GM19397 (cell line): Measurements from ENCODE around the gene SHISAL2A.
"Not testable (repeated sequence)": the region's sequence is repeated elsewhere in the genome, so short reads cannot be mapped to it uniquely, and the experiment has no call there.

Experiments
- ATAC-seq: cut with Tn5 transposase; IDR thresholded peaks from one replicate; pipeline ENCODE4 v1.9.1; 2021; ENCODE audit warnings: mild to moderate bottlenecking, moderate library complexity; ENCODE audit not compliant: unreplicated experiment

The SHISAL2A gene

DNA sequence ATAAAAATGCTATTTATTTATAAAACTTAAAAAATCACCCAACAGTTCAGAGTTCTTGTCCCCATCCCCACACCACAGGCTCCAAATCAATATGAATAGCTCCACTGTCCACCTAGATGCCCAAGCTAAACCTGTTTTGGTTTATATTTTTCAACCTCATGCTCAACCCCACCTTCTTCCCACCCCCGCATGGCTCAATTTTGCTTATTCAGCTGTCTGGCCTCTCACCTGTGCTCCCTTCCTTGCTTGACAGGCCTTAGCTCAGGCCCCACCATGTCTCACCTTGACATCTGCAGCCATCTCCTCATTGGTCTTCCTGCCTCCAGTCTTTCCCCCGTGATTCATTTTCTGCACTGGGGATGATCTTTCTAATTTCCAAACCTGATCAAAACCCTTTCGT lies 47.4 kb downstream of the SHISAL2A start:
- no peak for ATAC-seq

DNA sequence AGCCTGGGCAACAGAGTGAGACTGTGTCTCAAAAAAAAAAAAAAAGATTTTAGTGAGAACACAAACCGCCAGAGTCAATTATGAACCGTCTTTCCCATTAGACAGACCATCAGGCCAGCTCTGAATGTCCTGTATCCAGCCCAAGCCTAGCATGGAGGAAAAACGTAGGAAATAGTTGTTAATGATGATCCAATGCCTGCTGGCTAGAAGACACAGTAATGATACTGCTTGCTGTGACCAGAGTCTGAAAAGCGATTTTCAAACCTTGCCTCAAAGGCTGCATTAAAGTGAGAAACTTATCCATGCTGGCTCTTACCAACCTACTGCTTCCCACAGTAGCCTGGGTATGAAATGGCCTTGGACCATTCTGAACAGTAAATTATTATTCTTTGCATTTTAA lies 48.2 kb downstream of the SHISAL2A start:
- ATAC-seq: no peak

DNA sequence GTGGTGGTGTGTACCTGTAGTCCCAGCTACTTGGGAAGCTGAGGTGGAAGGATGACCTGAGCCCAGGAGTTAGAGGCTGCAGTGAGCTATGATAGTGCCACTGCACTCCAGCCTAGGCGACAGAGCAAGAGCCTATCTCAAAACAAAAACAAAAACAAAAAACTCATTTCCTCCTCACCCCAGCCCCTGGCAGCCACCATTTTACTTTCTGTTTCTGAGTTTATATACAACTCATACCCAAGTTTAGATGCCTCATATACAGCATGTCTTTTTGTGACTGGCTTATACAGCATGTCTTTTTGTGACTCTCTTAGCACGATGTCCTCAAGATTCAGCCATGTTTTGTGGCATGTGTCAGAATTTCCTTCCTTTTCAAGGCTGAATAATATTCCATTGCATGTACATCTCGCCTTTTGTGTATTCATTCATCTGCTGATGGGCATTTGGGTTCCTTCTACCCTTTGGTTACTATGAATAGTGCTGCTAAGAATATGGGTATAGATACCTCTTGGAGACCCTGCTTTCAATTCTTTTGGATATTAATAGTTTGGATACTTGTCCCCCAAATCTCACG lies 50.5 kb downstream of the SHISAL2A start:
- no peak for ATAC-seq

DNA sequence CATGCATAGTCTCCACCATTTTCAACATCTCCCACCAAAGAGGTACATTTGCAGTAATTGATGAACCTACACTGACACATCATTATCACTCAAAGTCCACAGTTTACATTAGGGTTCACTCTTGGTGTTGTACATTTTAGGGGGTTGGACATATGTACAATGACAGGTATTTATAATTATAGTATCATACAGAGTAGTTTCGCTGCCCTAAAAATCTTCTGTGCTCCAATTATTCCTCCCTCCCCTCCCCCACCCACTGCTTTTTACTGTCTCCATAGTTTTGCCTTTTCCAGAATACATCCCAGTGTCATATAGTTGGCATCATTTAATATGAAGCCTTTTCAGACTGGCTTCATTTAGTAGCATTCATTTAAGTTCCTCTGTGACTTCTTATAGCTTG lies 51.6 kb downstream of the SHISAL2A start:
- ATAC-seq: no peak

DNA sequence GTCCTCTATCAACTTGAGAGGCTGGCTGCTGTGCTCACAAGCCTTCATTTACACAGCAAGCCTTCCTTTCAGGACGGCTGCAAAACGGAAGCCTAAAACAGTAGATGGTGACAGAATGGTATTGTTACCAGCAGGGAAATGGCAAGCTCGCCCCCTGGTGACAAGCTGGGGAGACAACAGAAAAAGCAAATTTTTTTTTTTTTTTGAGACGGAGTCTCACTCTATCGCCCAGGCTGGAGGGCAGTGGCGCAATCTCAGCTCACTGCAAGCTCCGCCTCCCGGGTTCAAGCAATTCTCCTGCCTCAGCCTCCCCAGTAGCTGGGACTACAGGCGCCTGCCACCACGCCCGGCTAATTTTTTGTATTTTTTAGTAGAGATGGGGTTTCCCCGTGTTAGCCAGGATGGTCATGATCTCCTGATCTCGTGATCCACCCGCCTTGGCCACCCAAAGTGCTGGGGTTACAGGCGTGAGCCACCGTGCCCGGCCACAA lies 53.3 kb downstream of the SHISAL2A start:
- not testable (repeated sequence) for ATAC-seq

DNA sequence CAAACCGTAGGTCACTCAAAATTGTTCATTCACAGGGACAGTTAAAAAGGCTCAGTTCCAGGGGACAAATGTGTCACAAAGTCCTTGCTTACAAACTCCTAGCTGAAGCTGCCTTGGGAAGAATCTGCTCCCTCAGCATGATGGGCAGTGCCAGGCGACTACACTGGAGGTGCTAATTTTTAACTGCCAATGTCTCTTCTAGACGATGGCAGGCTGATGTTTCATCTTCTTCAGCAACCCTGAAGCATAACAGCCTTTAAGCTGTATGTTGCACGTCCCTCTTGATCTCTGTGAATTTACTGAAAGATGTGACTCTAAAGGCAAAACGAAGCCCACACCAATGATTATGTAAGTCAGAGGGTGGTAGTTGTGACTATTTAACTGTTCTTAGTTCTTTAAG lies 53.9 kb downstream of the SHISAL2A start:
- ATAC-seq: no peak

DNA sequence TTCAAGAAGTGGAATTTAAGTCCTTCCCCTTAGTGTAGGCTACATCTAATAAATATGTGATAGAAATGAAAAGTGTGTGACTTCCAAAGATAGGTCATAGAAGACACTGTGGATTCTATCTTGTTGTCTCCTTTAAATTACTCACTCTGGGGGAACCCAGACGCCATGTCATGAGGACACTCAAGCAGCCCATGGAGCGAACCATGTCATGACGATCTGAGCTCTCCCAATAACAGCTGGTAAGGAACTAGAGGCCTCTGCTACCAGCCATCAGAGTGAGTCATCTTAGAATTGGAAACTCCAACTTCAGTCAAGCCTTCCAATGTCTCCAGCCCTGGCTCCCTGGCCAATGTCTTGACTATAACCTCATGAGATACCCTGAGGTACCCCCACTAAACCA lies 58.9 kb downstream of the SHISAL2A start:
- no peak for ATAC-seq

DNA sequence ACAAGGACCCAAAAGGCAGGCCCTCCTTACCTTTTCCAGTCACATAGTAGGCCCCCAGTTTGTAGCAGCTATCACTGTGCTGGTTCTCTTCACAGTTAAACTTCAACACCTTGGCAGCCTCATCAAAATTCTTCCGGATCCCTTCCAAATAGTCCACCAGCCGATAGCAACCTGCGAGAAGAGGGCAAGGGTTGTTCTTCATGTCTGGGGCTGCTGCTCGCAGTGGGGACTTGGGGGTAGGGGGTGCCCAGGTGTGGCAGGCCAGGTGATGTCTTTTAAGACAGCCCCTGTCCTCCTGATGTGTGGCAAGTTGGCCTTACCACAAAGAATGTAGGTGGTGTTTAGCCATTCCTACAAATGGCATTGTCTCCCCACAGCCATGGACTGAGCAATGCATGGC lies 59.7 kb downstream of the SHISAL2A start:
- no peak for ATAC-seq

DNA sequence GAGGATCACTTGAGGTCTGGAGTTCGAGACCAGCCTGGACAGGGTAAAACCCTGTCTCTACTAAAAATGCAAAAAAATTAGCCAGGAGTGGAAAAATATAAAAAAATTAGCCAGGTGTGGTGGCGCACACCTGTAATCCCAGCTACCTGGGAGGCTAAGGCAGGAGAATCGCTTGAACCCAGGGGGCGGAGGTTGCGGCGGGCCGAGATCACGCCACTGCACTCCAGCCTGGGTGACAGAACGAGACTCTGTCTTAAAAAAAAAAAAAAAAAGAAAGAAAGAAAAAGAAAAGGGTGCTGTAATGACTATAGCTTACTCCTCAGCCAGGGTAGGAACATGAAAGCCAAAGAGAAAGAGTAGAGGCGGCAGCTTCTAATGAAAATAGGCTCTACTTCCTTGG lies 60.4 kb downstream of the SHISAL2A start:
- not testable (repeated sequence) for ATAC-seq

DNA sequence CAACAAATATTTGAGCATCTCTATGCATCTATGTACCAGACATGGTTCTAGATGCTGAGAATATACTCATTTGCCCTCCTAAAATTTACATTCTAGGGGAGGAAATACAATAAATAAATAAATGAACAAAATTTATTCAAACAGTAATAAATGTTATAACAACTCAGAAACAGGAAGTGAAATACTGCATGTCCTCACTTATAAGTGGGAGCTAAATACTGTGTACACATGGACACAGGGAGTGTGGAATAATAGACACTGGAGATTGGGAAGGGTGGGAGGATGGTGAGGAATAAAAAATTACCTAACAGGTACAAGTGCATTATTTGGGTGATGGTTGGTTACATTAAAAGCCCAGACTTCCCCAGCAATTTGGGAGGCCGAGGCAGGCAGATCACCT lies 60.9 kb downstream of the SHISAL2A start:
- ATAC-seq: no peak

DNA sequence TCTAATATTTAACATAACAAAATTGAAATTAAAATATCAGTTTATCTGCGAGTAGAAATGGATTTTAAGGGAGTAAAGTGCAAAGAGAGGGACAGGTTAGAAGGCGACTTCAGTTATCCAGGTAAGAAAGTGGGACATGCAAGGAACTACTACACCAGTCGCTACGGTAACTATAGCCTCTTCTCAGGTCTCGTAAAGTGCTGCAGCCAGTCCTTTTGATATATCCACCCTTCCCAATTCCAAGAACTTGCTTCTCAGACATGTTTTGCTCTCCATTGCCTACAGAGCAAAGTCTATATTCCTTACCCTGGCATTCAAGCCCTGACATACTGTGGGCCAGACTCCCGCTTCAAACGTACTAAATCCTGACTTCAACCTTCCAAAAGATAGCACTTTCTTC lies 62.7 kb downstream of the SHISAL2A start:
- ATAC-seq: no peak

DNA sequence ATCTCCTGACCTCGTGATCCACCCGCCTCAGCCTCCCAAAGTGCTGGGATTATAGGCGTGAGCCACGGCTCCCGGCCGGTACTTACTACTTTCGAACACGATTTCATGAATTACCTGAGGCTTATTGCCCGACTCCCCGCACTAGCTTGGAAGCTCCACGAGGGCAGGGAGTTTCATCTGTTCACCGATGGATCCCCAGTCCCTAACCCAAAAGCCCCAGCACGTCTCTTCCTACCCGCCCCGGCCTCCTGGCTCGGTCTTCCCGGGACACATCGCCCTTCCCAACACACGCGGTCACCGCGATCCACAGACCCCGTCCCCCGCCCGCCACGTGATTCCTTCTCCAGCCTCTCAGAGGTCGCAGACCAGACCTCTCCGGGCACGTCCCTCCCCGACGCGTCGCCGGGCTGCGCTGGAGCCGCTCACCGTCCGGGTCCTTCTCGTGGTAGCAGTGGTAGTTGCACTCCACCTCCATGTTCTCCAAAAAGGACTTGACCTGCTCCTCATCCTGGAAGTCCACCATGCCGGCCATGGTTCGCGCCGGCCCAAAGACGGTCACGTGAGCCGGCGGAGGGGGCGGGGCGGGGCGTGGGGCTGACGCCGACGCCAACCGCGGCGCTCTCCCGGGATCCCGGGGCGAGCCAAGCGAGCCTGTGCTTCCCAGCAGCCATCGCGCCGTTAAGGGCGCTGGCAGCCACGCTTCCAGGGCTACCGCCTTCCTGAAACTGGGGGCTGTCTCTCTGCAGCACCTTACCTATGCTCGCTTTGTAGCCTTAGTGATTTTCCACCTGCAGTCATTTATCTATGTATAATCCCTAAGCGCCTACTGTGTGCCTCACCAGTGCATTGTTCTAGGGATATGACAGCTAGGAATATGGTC lies 65.1 kb downstream of the SHISAL2A start, which contains the start of gene COA7:
Gene COA7 (minus strand): TSS at position 553 of the 880 bp plus-strand sequence. CDS start 21 bp downstream, at position 532.
- peak; percentile 54 for ATAC-seq

DNA sequence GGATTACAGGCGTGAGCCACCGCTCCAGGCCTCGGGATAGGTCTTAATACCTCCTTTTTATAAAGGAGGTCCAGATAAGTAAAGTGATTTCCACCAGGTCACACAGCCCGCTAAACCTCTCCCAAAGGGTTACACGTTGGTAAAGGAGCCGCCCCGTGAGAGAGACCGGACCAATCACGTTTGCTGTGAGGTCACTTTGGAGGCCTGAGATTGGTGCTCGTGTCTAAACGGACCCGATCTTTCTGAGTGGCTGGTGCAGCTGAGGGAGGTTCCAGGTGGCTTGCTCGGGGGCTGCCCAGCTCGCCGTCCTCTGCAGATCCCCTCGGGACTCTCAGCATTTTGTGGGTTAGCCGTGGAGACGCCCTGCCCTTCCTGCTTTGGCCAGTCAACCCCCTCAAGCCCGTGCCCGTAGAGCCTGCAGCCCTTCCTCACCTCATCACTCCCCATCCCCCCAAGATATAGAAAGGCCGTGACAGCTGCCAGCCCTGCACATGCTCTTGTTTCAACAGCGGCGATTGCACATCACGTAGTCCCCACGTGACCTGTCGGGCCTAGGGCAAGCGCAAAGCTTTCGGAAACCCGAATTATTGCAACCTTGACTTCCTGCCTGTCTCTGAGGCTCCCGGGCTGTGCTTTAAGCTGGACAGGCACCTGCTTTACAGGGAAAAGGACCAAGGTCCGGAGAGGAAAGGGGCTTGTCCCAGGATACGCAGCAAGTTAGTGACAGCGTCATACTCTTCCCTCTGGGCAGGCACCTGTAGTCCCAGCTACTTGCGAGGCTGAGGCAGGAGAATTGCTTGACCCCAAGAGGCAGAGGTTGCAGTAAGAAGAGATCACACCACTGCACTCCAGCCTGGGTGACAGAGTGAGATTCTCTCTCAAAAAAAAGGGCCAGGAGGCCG lies 70.2 kb downstream of the SHISAL2A start:
- ATAC-seq: peak; percentile 82

DNA sequence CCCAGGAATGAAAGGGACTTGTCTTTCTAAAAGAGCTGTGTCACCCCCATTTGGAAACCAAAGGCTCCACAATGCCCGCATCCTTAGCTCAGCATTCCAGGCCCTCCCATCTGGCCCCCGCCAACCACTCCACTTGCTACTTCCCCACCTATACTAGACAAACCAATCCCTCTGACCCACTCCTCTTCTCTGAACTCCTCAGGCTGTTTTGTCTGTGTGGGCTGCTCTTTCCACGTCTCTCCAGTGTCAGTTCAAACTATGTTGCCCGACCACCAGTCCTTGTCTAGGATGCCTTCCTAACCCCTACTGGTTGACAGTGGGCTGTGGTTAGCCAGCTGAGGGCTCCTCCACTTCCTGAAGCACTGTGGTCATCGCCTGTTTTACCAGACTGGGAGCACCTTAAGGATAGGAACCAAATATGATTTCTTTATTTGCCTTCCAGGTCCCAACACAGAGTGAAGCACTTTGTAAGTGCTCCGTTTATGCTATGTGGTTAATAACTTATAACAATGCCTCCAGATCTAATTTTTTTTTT lies 73.2 kb downstream of the SHISAL2A start:
- ATAC-seq: no peak
